ENCODE results near the gene CEACAM7.

The CEACAM7 gene

DNA sequence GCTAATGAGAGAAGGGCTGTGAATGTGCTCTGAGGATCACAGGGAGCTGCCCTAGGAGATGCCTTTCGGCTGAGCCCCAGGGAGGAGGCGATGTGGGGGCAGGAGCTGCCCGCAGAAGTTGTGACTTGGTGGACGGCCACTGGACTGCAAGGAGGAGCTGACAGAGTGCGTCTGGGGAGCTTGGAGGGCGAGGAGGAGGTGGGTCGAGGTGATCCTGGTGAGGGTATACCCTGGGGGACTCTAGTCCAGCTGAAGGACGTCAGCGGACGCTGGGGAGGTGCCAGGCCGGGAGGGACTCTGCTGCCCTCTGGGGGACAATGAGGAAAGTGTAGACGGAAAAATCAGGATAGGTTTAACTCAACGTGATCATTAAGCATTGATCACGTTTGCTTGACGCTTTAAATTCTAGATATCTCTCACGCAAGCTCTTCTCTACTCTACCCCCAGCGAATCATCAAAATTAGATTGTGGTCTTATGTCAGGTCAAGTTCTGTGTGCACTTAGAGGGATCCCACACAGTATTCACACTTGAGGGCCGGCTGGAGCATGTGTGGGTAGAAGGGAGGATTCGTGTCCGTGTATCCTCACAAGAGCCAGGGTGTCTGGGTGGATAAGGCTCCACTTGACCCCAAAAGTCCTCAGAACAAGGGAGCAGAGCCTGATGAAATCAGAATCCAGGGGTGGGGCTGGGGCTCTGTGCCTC is 3.3 kb upstream of the CEACAM7 start:
- peaks cover 37% of the 10 kb centered on the region for H3K27me3 ChIP-seq (ENCODE audit: insufficient read depth, low read depth)
- H3K4me1 ChIP-seq (ENCODE audit: low read depth, poor library complexity, severe bottlenecking), result no peaks in the 10 kb centered on the region
- H4K20me1 ChIP-seq (ENCODE audit: insufficient read depth), result no peaks in the 10 kb centered on the region
- H3K79me2 ChIP-seq (ENCODE audit: insufficient read depth, low read depth), result no peaks in the 10 kb centered on the region
- H3K4me2 ChIP-seq, result no peak overlapping the region
- TF ChIP-seq, protein P1, sequence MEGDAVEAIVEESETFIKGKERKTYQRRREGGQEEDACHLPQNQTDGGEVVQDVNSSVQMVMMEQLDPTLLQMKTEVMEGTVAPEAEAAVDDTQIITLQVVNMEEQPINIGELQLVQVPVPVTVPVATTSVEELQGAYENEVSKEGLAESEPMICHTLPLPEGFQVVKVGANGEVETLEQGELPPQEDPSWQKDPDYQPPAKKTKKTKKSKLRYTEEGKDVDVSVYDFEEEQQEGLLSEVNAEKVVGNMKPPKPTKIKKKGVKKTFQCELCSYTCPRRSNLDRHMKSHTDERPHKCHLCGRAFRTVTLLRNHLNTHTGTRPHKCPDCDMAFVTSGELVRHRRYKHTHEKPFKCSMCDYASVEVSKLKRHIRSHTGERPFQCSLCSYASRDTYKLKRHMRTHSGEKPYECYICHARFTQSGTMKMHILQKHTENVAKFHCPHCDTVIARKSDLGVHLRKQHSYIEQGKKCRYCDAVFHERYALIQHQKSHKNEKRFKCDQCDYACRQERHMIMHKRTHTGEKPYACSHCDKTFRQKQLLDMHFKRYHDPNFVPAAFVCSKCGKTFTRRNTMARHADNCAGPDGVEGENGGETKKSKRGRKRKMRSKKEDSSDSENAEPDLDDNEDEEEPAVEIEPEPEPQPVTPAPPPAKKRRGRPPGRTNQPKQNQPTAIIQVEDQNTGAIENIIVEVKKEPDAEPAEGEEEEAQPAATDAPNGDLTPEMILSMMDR (conservative IDR thresholded peaks at IDR 0.05; ENCODE audit: low read depth, low read length), result peak; percentile 78
- H3K9ac ChIP-seq, result no peak overlapping the region
- H3K4me3 ChIP-seq (IDR thresholded peaks at IDR 0.05; ENCODE audit: insufficient read depth, low read depth, low read length), result no peak overlapping the region
- H3K36me3 ChIP-seq (ENCODE audit: insufficient read depth), result no peaks in the 10 kb centered on the region
- H2AFZ ChIP-seq (ENCODE audit: low read depth), result no peak overlapping the region
- H3K27ac ChIP-seq, result no peak overlapping the region

DNA sequence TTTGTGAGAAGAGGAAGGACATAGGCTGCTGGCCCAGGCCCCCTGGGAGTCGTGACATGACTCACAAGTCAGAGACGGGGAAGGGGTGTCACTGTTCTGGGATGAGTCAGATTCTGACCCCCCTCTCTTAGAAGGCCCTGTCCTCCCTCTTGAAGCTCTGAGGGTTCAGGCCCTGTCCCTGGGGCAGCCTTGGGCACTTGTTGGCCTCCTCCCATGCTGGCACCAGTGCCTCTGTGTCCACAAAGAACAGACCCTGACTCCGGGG is 2.7 kb upstream of the CEACAM7 start:
- Histone ChIP-seq H3K4me3 (IDR thresholded peaks at IDR 0.05; ENCODE audit: insufficient read depth, low read depth, low read length) (no peak overlapping the region), H3K9ac (no peak overlapping the region), H3K27ac (no peak overlapping the region), H4K20me1 (ENCODE audit: insufficient read depth) (no peaks in the 10 kb centered on the region), H3K79me2 (ENCODE audit: insufficient read depth, low read depth) (no peaks in the 10 kb centered on the region), H2AFZ (ENCODE audit: low read depth) (no peak overlapping the region), H3K27me3 (ENCODE audit: insufficient read depth, low read depth) (peaks cover 41% of the 10 kb centered on the region), H3K36me3 (ENCODE audit: insufficient read depth) (no peaks in the 10 kb centered on the region), H3K4me2 (no peak overlapping the region), H3K4me1 (ENCODE audit: low read depth, poor library complexity, severe bottlenecking) (no peaks in the 10 kb centered on the region)
- TF ChIP-seq, protein P1 (conservative IDR thresholded peaks at IDR 0.05; ENCODE audit: low read depth, low read length), result no peak

DNA sequence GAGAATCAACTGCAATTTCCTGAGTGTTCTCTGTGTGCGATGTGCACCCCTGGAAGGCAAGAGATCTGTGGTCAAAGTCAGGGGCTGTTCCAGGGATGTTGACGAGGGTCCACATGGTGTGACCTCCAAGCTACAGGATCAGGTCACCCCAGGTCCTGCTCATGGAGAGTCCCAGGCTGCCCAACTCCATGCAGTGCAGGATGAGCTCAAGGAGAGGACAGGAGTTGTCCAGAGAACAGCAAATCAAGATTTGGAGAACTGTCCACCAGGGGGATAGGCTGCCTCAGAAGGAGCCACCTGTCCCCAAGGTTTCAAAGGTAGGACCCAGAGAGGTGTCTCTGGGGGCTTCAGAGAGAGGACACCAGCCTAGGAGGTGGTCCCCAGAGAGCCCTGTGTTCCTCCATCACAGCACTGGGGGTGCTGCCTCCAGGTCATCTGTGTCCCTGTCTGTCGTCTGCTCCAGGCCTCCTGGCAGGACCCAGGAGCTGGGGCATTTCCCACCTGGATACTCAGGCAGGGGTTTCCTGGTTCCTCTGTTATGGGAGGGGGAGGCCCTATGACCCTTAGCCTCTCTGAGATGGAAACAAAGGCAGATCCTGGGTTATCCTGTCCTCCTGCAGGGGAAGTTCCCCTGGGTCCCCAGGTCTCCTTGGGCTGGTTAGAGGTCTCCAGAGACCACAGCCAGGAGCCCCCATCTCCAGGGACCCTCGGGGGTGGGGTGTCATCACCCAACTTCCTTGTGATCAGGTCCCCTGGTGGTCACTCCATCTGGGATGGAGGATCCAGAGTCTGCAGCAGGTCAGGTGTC is 2.1 kb upstream of the CEACAM7 start:
- Histone ChIP-seq H3K4me2 (no peak overlapping the region), H3K4me3 (IDR thresholded peaks at IDR 0.05; ENCODE audit: insufficient read depth, low read depth, low read length) (no peak overlapping the region), H3K9ac (no peak overlapping the region), H3K36me3 (ENCODE audit: insufficient read depth) (no peaks in the 10 kb centered on the region), H3K27ac (no peak overlapping the region), H3K79me2 (ENCODE audit: insufficient read depth, low read depth) (no peaks in the 10 kb centered on the region), H3K27me3 (ENCODE audit: insufficient read depth, low read depth) (peaks cover 44% of the 10 kb centered on the region), H2AFZ (ENCODE audit: low read depth) (no peak overlapping the region), H4K20me1 (ENCODE audit: insufficient read depth) (no peaks in the 10 kb centered on the region), H3K4me1 (ENCODE audit: low read depth, poor library complexity, severe bottlenecking) (no peaks in the 10 kb centered on the region)
- TF ChIP-seq, protein P1 (conservative IDR thresholded peaks at IDR 0.05; ENCODE audit: low read depth, low read length), result no peak

DNA sequence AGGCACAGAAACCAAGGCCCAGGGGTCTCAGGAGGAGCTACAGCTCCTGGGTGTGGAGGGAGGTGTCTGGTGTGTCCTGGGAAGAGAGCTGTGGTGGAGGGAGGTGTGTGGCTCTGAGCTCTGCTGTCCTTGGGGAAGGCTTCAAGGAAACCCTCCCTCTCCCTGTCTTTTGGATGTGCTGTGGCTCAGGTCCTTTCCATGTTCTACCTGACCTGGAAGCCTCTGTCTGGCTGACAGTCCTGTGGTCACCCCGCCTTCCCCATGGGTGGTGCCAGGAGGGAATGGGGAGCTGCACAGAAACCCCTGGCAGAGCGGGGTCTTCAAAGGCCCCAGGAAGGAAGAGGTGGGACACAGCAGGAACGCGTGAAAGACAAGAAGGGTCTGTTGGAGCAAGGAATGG is 617 bp upstream of the CEACAM7 start:
- peaks cover 54% of the 10 kb centered on the region for H3K27me3 ChIP-seq (ENCODE audit: insufficient read depth, low read depth)
- H2AFZ ChIP-seq (ENCODE audit: low read depth), result no peak overlapping the region
- no peak overlapping the region for H3K4me2 ChIP-seq
- H4K20me1 ChIP-seq (ENCODE audit: insufficient read depth), result no peaks in the 10 kb centered on the region
- TF ChIP-seq, protein P1 (conservative IDR thresholded peaks at IDR 0.05; ENCODE audit: low read depth, low read length), result no peak
- no peak overlapping the region for H3K9ac ChIP-seq
- H3K79me2 ChIP-seq (ENCODE audit: insufficient read depth, low read depth), result no peaks in the 10 kb centered on the region
- no peak overlapping the region for H3K4me3 ChIP-seq (IDR thresholded peaks at IDR 0.05; ENCODE audit: insufficient read depth, low read depth, low read length)
- H3K27ac ChIP-seq, result no peak overlapping the region
- no peaks in the 10 kb centered on the region for H3K36me3 ChIP-seq (ENCODE audit: insufficient read depth)
- H3K4me1 ChIP-seq (ENCODE audit: low read depth, poor library complexity, severe bottlenecking), result no peaks in the 10 kb centered on the region
